ENCODE data around the gene AHNAK2. TPM values are rescaled to one million over a fixed set of nuclear protein-coding genes. Genes with fewer than 3 reads are reported as not detected.

Gene AHNAK2
- total and polyA plus RNA-seq, 8 donors, result 0.75 to 2.4 (median 1.4) TPM

DNA sequence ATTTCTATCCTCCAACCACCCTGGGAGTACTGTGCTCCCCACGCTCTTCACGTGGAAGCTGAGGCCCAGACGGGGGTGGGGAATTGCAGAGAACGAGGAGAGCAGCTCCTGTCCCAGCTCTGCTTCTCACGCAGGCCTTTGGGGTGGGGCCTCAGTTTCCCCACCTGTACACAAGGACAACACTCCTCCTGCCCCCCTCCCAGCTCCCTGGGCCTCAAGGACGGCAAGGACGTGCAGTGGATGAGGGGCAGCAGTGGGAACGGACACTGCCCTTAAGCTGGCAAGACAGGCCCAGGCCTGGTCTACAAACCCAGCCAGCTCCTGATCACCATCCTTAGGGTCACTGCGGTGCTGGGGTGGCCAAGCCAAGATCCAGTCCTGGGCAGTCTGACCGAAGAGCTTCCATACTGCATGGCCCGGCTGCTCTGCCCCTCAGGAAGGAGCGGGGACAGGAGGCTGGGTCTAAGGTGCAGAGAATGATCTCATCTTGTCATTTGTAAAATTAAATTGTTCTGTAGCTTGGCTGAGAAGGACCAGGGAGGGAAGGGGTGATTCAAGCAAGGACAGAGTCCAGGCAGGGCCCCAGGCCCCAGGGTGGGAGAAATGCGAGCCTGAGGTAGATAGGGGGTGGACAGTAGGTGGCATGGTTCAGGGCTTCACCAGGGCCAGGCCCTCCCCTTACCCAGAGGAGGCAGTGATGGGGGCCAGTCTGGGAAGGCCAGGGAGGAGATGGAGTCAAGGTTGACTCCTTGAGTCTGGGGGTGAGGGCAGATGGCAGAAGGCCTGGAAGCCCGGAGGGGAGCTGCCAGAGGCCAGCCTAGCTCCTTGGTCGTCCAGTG lies 6.1 kb upstream of the AHNAK2 start:
- WGBS, 2 donors, result 85 to 86% methylated on average over 15 of the region's 15 CpGs
- TF ChIP-seq CTCF (IDR thresholded peaks at IDR 0.05), result no peak
- no peak for ATAC-seq

GRCh38 chr14:104983231-104983721 lies 5.1 kb upstream of the AHNAK2 start:
- H3K27ac ChIP-seq, result no peak overlapping the region
- no peak overlapping the region for H3K4me3 ChIP-seq
- WGBS, 2 donors, result 74 to 78% methylated on average over 12 of the region's 12 CpGs
- H3K4me1 ChIP-seq, result peaks cover 0 to 22% (median 8%) of the 10 kb centered on the region in 3 donors
- no peaks in the 10 kb centered on the region for H3K9me3 ChIP-seq
- no peaks in the 10 kb centered on the region for H3K36me3 ChIP-seq
- ATAC-seq (no peak), DNase-seq (peak in 2 of 6 donors; percentile 41 to 48), FAIRE-seq (no peak)
- intact Hi-C loops (cut with DNase I), result no loop called here
- TF ChIP-seq CTCF (IDR thresholded peaks at IDR 0.05), result no peak
- no peaks in the 10 kb centered on the region for H3K27me3 ChIP-seq

More for the DNA sequence above, 6.1 kb upstream of the AHNAK2 start:
- Histone ChIP-seq H3K27ac (no peak overlapping the region), H3K27me3 (no peaks in the 10 kb centered on the region), H3K4me1 (peaks cover 0 to 19% (median 8%) of the 10 kb centered on the region in 3 donors), H3K4me3 (no peak overlapping the region), H3K36me3 (no peaks in the 10 kb centered on the region), H3K9me3 (no peaks in the 10 kb centered on the region)
- DNase-seq, result peak in 2 of 6 donors; percentile 51 to 62
- intact Hi-C loops (cut with DNase I), result no loop called here
- no peak for FAIRE-seq

DNA sequence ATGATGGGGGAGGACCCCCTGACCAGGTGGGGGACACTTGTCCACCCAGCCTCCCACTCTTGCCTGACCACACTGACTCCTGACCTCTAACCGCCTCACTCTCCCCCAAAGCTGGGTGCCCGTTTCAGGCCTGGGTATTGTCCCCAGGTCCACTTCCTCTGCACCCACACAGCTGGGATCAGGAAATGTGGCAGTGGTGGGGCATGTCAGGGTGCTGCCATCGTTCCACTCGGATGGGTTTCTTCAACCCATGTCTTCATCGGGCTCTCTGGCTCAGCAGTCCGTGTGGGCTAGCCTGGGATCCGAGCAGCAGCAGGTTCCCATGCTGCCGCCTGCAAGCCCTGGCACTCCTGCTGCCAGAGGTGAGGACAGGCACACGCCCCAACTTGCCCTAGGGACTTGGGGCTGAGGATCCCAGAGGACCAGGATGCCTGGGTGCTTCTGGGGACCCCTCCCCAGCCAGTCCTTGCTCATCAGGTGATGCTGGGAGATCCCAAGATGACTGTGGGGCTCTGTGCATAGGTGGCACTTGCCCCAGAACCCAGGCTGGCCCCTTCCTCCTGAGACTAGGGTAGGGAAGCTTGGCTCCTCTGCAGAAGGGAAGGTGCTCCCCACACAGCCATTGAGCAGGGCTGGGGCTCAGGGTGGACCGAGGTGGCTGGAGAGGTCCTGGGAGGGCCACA lies 4.5 kb upstream of the AHNAK2 start:
- FAIRE-seq, result no peak
- no peaks in the 10 kb centered on the region for H3K9me3 ChIP-seq
- DNase-seq, result peak in 2 of 6 donors; percentile 44 to 60
- H3K36me3 ChIP-seq, result no peaks in the 10 kb centered on the region
- no peak overlapping the region for H3K4me3 ChIP-seq
- ATAC-seq, result no peak
- 72 to 76% methylated on average over 10 of the region's 10 CpGs for WGBS, 2 donors
- no peak overlapping the region for H3K27ac ChIP-seq
- intact Hi-C loops (cut with DNase I), result no loop called here
- H3K27me3 ChIP-seq, result no peaks in the 10 kb centered on the region
- no peak for TF ChIP-seq CTCF (IDR thresholded peaks at IDR 0.05)
- H3K4me1 ChIP-seq, result peaks cover 0 to 23% (median 8%) of the 10 kb centered on the region in 3 donors

DNA sequence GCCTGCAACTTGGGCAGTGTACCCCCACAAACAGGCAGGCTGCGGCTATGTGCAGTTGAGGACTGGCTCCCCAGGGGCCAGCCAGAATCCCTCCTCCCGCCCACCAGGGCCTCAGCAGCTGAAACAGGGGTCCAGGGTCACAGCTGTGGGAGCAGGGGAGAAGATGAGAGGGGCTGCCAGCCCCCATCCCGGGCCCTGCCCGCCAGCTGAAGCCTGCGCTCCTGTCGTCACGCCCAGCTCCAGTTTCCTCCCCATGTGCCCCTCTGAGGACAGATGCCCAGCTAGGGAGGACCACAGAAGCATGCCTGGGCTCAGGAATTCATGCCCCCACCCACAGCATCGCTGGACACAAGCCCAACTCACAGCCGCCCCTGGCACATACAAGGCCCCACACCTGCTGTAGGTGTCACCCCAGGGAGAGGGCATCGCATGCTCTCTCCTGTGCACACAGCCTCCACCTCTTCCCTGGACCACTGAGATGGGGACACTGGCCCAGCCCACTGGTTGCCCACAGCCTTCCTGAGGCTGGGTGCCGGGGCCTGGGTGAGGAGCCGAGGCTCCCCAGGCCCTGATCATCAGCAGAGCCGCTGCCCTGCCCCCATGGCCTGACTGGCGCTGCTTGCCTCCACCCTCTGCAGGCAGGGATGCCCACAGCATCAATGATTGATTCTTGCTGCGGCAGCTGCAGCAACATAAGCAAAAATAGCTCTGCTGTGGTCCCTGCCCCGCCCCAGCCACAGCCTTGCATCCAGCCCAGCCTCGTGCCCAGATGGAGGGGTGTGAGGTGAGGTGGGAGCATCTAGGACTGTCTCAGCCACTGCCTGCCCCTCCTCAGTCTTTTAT lies 3.7 kb upstream of the AHNAK2 start:
- no peak for ATAC-seq
- no peaks in the 10 kb centered on the region for H3K27me3 ChIP-seq
- DNase-seq, result peak in 3 of 6 donors; percentile 28 to 62 (median 54)
- H3K27ac ChIP-seq, result no peak overlapping the region
- intact Hi-C loops (cut with DNase I), result no loop called here
- WGBS, 2 donors, result 82 to 84% methylated on average over 17 of the region's 17 CpGs
- TF ChIP-seq CTCF (IDR thresholded peaks at IDR 0.05), result no peak
- H3K4me3 ChIP-seq, result no peak overlapping the region
- FAIRE-seq, result no peak
- H3K4me1 ChIP-seq, result peaks cover 0 to 26% (median 6%) of the 10 kb centered on the region in 3 donors
- H3K9me3 ChIP-seq, result no peaks in the 10 kb centered on the region
- H3K36me3 ChIP-seq, result no peaks in the 10 kb centered on the region

Data from pancreas (tissue), 10 donors.